Endothelial cell of umbilical vein (primary cell): Measurements from ENCODE around the gene AOC2. TPM values are rescaled to one million over a fixed set of nuclear protein-coding genes. Genes with fewer than 3 reads are reported as not detected.

Experiments used
- BruUV-seq: library from RNA; stranded (reverse); fragments of 400-500 nt; replicated peaks from 2 replicates; lab custom pipeline; 2021; lab: Mats Ljungman, UMichigan
- CTCF ChIA-PET: fragments of 300-600, 350-600 bp; sonication (Branson Sonifier 250); formaldehyde crosslinking; loops from one replicate; lab custom pipeline; 2021; ENCODE audit warnings: antibody characterized with exemption, inconsistent platforms; lab: Charles Lee
- POLR2A ChIA-PET: fragments of 300-600, 350-600 bp; sonication (Branson Sonifier 250); formaldehyde crosslinking; loops from one replicate; lab custom pipeline; 2021; ENCODE audit warnings: antibody characterized with exemption, inconsistent platforms; lab: Charles Lee
- DNase-seq: peaks from one replicate; pipeline ENCODE4 v3.0.0-alpha.2; 2011; ENCODE audit warnings: low read depth, low spot score
- FAIRE-seq: peaks from 2 replicates; lab custom pipeline; 2011; peaks lifted over from hg19 to GRCh38; lab: Jason Lieb, UNC
- H2AFZ ChIP-seq: 2 replicates; pipeline ENCODE4 v1.6.0; 2012; ENCODE audit warnings: low read depth, low read length, control low read depth, inconsistent platforms
- H3K27ac ChIP-seq: 2 replicates; pipeline ENCODE4 v1.5.1; 2011; ENCODE audit warnings: low read depth, mild to moderate bottlenecking, control low read depth, low read length, moderate library complexity; ENCODE audit not compliant: insufficient read depth
- H3K27me3 ChIP-seq, 2 experiments: 2 replicates each; pipeline versions ENCODE4 v1.6.0 to v1.6.1; 2011; ENCODE audit warnings: low read length in 2 of 2, mixed read lengths in 1 of 2; ENCODE audit not compliant: control insufficient read depth in 2 of 2, insufficient read depth in 2 of 2
- H3K36me3 ChIP-seq, 2 experiments: 2 replicates in 1 of 2; 3 replicates in 1 of 2; pipeline ENCODE4 v1.5.1; 2011; ENCODE audit warnings: low read length in 2 of 2, mild to moderate bottlenecking in 1 of 2, moderate library complexity in 1 of 2; ENCODE audit not compliant: control insufficient read depth in 2 of 2, insufficient read depth in 2 of 2; ENCODE audit errors: extremely low read depth in 1 of 2
- H3K4me1 ChIP-seq: 3 replicates; pipeline ENCODE4 v1.5.1; 2011; ENCODE audit warnings: mild to moderate bottlenecking, low read length; ENCODE audit not compliant: control insufficient read depth, insufficient read depth; ENCODE audit errors: extremely low read depth
- H3K4me2 ChIP-seq: 2 replicates; pipeline ENCODE4 v1.6.1; 2011; ENCODE audit warnings: low read length, control low read depth, mixed read lengths; ENCODE audit not compliant: insufficient read depth
- H3K4me3 ChIP-seq, 3 experiments: fragments of 200-600 bp in 1 of 3; sonication (generic), shearing (Covaris generic) in 1 of 3; replicated peaks in 1 of 3; 2 replicates each; pipeline ENCODE4 v1.5.1; 2011 to 2016; ENCODE audit warnings: control low read depth in 3 of 3, low read length in 3 of 3, mild to moderate bottlenecking in 2 of 3, inconsistent platforms in 1 of 3, low read depth in 1 of 3, moderate library complexity in 1 of 3; ENCODE audit not compliant: insufficient read depth in 1 of 3
- H3K79me2 ChIP-seq: 2 replicates; pipeline ENCODE4 v1.6.0; 2012; ENCODE audit warnings: low read length, inconsistent platforms; ENCODE audit not compliant: control insufficient read depth, insufficient read depth
- H3K9ac ChIP-seq: replicated peaks from 2 replicates; pipeline ENCODE3; 2011; ENCODE audit warnings: low read length, control low read depth; ENCODE audit not compliant: insufficient read depth; ENCODE audit errors: extremely low read depth
- H3K9me1 ChIP-seq: replicated peaks from 3 replicates; pipeline ENCODE4 v1.6.0; 2011; ENCODE audit warnings: mild to moderate bottlenecking, low read length; ENCODE audit not compliant: control insufficient read depth, insufficient read depth; ENCODE audit errors: extremely low read depth
- H3K9me3 ChIP-seq: replicated peaks from 2 replicates; pipeline ENCODE4 v1.5.1; 2012; ENCODE audit warnings: low read length, inconsistent platforms; ENCODE audit not compliant: control insufficient read depth, insufficient read depth
- H4K20me1 ChIP-seq: replicated peaks from 2 replicates; pipeline ENCODE3; 2011; ENCODE audit warnings: mild to moderate bottlenecking, low read length; ENCODE audit not compliant: control insufficient read depth, insufficient read depth; ENCODE audit errors: extremely low read depth
- CTCF ChIP-seq, 2 donors: IDR thresholded peaks; 1 replicate in 1 of 2; 2 replicates in 1 of 2; pipeline ENCODE4 v1.5.1; 2011; ENCODE audit warnings: low read length in 2 of 2, mild to moderate bottlenecking in 2 of 2, moderate library complexity in 2 of 2, control low read depth in 1 of 2, inconsistent platforms in 1 of 2, low read depth in 1 of 2; ENCODE audit not compliant: insufficient read depth in 1 of 2; ENCODE audit errors: extremely low read depth in 1 of 2
- EZH2 ChIP-seq: IDR thresholded peaks from 2 replicates; pipeline ENCODE4 v1.6.1; 2012; ENCODE audit warnings: borderline replicate concordance, low read depth, mild to moderate bottlenecking, moderate library complexity, low read length, inconsistent platforms; ENCODE audit not compliant: severe bottlenecking
- FOS ChIP-seq: IDR thresholded peaks from 2 replicates; pipeline ENCODE4 v1.6.1; 2011; ENCODE audit warnings: mild to moderate bottlenecking, low read length, moderate library complexity, borderline replicate concordance; ENCODE audit not compliant: insufficient read depth
- GATA2 ChIP-seq: IDR thresholded peaks from 2 replicates; pipeline ENCODE4 v1.7.0; 2011; ENCODE audit warnings: low read depth, mild to moderate bottlenecking, moderate library complexity, mixed read lengths, low read length; ENCODE audit not compliant: insufficient read length, insufficient read depth
- JUN ChIP-seq: IDR thresholded peaks from 2 replicates; pipeline ENCODE4 v1.6.1; 2011; ENCODE audit warnings: borderline replicate concordance, low read depth; ENCODE audit not compliant: insufficient read length, insufficient read depth
- MAX ChIP-seq: IDR thresholded peaks from 2 replicates; pipeline ENCODE4 v1.6.1; 2011; ENCODE audit not compliant: insufficient read depth, insufficient read length
- MYC ChIP-seq: IDR thresholded peaks from one replicate; pipeline ENCODE4 v1.6.1; 2011; ENCODE audit warnings: mild to moderate bottlenecking, low read depth, low read length
- POLR2A ChIP-seq: IDR thresholded peaks from 2 replicates; pipeline ENCODE4 v1.6.1; 2012; ENCODE audit warnings: low read depth, mild to moderate bottlenecking, control low read depth, low read length
- POLR2AphosphoS5 ChIP-seq: IDR thresholded peaks from 2 replicates; pipeline ENCODE4 v1.6.1; 2012; ENCODE audit warnings: low read depth, mild to moderate bottlenecking, control low read depth, low read length, moderate library complexity; ENCODE audit not compliant: insufficient read depth
- dilution Hi-C: fragments of 300-500 bp; cut with MboI; formaldehyde crosslinking; loops from one replicate; pipeline ENCODE4 v1.15.0; 2019; ENCODE audit warnings: low sequenced_read_pairs; ENCODE audit not compliant: extremely low pct_ligation_motif_present
- intact Hi-C: fragments of 100-400 bp; cut with micrococcal nuclease; formaldehyde crosslinking; loops from one replicate; pipeline ENCODE4 v1.10.0; 2022
- polyA plus RNA-seq, 4 experiments: library from polyadenylated mRNA; depleted of rRNA in 3 of 4; stranded (reverse) in 3 of 4; unstranded in 1 of 4; fragments of >200 nt; gene quantifications; 2 replicates each; pipeline versions ENCODE4 v1.2.1 to v1.2.3, GENCODE V29; 2011 to 2012; ENCODE audit warnings: missing spikeins in 1 of 4
- total RNA-seq: library from RNA; stranded (reverse); gene quantifications from 2 replicates; pipeline ENCODE4 v1.2.3, GENCODE V29; 2021

AOC2 gene
- total and polyA plus RNA-seq, 2 donors (not counting 3 experiments of a cell fraction or from before 2014, with no cell fraction given): 0.62 to 1.9 TPM

GRCh38 chr17:42871647-42872046, 27.3 kb downstream of the AOC2 start:
- no peak for DNase-seq
- Histone ChIP-seq H3K9me3 (no peaks in the 10 kb centered on the region), H3K4me3 (no peak overlapping the region), H3K4me1 (no peaks in the 10 kb centered on the region), H2AFZ (no peak overlapping the region), H3K9ac (no peak overlapping the region), H3K27ac (no peak overlapping the region), H3K79me2 (no peaks in the 10 kb centered on the region), H3K4me2 (no peak overlapping the region), H3K9me1 (no peaks in the 10 kb centered on the region), H3K36me3 (no peaks in the 10 kb centered on the region), H4K20me1 (no peaks in the 10 kb centered on the region), H3K27me3 (peaks cover 0 to 1% of the 10 kb centered on the region in 2 experiments)
- ChIA-PET POLR2A (no interaction called here), CTCF (no interaction called here)
- no peak for FAIRE-seq
- TF ChIP-seq POLR2A (no peak), GATA2 (no peak)
- no TSS peak for BruUV-seq
- dilution Hi-C loops: no loop called here
- intact Hi-C loops: no loop called here

GRCh38 chr17:42872251-42872965, 28.0 kb downstream of the AOC2 start:
- DNase-seq (no peak), FAIRE-seq (no peak)
- BruUV-seq: no TSS peak
- Histone ChIP-seq H3K27ac (no peak overlapping the region), H3K79me2 (no peaks in the 10 kb centered on the region), H3K9me1 (no peaks in the 10 kb centered on the region), H2AFZ (no peak overlapping the region), H4K20me1 (no peaks in the 10 kb centered on the region), H3K27me3 (peaks cover 0 to 2% of the 10 kb centered on the region in 2 experiments), H3K4me1 (no peaks in the 10 kb centered on the region), H3K9ac (no peak overlapping the region), H3K9me3 (no peaks in the 10 kb centered on the region), H3K4me2 (no peak overlapping the region), H3K4me3 (no peak overlapping the region), H3K36me3 (no peaks in the 10 kb centered on the region)
- TF ChIP-seq GATA2 (no peak), FOS (no peak), JUN (no peak), POLR2A (no peak), POLR2AphosphoS5 (no peak), EZH2 (no peak), CTCF (IDR thresholded peaks at IDR 0.05; ENCODE audit: extremely low read depth in 1 of 2, insufficient read depth in 1 of 2, low read depth in 1 of 2, low read length in 2 of 2) (no peak), MYC (no peak), MAX (no peak)
- ChIA-PET CTCF (no interaction called here), POLR2A (no interaction called here)
- intact Hi-C loops: no loop called here
- dilution Hi-C loops: no loop called here
